OCI-LY1 (cell line): Measurements from ENCODE around the gene CIBAR2.

Experiments
- CTCF ChIP-seq: fragments of 200-600 bp; sonication (generic), shearing (Covaris generic); IDR thresholded peaks from 2 replicates; pipeline ENCODE4 v1.5.1; 2017; ENCODE audit warnings: mild to moderate bottlenecking, antibody characterized with exemption, low read length, moderate library complexity, mixed read lengths
- EZH2 ChIP-seq: fragments of 200-600 bp; sonication (generic), shearing (Covaris generic); IDR thresholded peaks from 2 replicates; pipeline ENCODE4 v1.8.0; 2017; ENCODE audit warnings: borderline replicate concordance, mixed run types, mild to moderate bottlenecking, antibody characterized with exemption, low read length, moderate library complexity, mixed read lengths

- TF ChIP-seq CTCF: no peak
- TF ChIP-seq EZH2: no peak
Observed at GRCh38 chr16:85101956-85102630, 10.2 kb downstream of the CIBAR2 start.
